Ammon's horn (tissue), 1 donor: ENCODE data around the gene PPP3CA.
"Not testable (repeated sequence)": the region's sequence is repeated elsewhere in the genome, so short reads cannot be mapped to it uniquely, and the experiment has no call there.

Experiments used
- DNase-seq: peaks from one replicate; pipeline ENCODE4 v3.0.0-alpha.2; 2016; ENCODE audit warnings: low spot score

Gene PPP3CA

GRCh38 chr4:101254776-101255175 lies 92.5 kb downstream of the PPP3CA start:
- DNase-seq, result no peak

GRCh38 chr4:101253121-101253520 lies 94.2 kb downstream of the PPP3CA start:
- no peak for DNase-seq

- no peak for DNase-seq
Observed at GRCh38 chr4:101252721-101253120, 94.6 kb downstream of the PPP3CA start.

GRCh38 chr4:101251261-101251660 lies 96.1 kb downstream of the PPP3CA start:
- DNase-seq, result no peak

- no peak for DNase-seq
Observed at GRCh38 chr4:101244349-101244748, 103.0 kb downstream of the PPP3CA start.

GRCh38 chr4:101242441-101242840 lies 104.9 kb downstream of the PPP3CA start:
- no peak for DNase-seq

GRCh38 chr4:101240099-101240498 lies 107.2 kb downstream of the PPP3CA start:
- DNase-seq, result no peak

- no peak for DNase-seq
Observed at GRCh38 chr4:101239665-101240064, 107.7 kb downstream of the PPP3CA start.

- no peak for DNase-seq
Observed at GRCh38 chr4:101238706-101239105, 108.6 kb downstream of the PPP3CA start.

- no peak for DNase-seq
Observed at GRCh38 chr4:101237773-101238172, 109.6 kb downstream of the PPP3CA start.

GRCh38 chr4:101236097-101236496 lies 111.2 kb downstream of the PPP3CA start:
- no peak for DNase-seq

- DNase-seq, result not testable (repeated sequence)
Observed at GRCh38 chr4:101234141-101234540, 113.2 kb downstream of the PPP3CA start.

- DNase-seq, result peak; percentile 21
Observed at GRCh38 chr4:101232074-101232776, 115.1 kb downstream of the PPP3CA start.

GRCh38 chr4:101230801-101231426 lies 116.4 kb downstream of the PPP3CA start:
- DNase-seq, result no peak

- DNase-seq, result no peak
Observed at GRCh38 chr4:101229116-101229515, 118.2 kb downstream of the PPP3CA start.

- DNase-seq, result no peak
Observed at GRCh38 chr4:101227715-101228114, 119.6 kb downstream of the PPP3CA start.

GRCh38 chr4:101224358-101225218 lies 122.7 kb downstream of the PPP3CA start:
- DNase-seq, result no peak

- DNase-seq, result no peak
Observed at GRCh38 chr4:101222156-101222845, 125.0 kb downstream of the PPP3CA start.

GRCh38 chr4:101221294-101221693 lies 126.0 kb downstream of the PPP3CA start:
- DNase-seq, result no peak

GRCh38 chr4:101218894-101219293 lies 128.4 kb downstream of the PPP3CA start:
- DNase-seq, result no peak

GRCh38 chr4:101218346-101218745 lies 129.0 kb downstream of the PPP3CA start:
- DNase-seq, result no peak

- DNase-seq, result no peak
Observed at GRCh38 chr4:101217353-101218031, 129.8 kb downstream of the PPP3CA start.
